HG02852 (cell line): Measurements from ENCODE around the gene BCL3.
"Not testable (repeated sequence)": the region's sequence is repeated elsewhere in the genome, so short reads cannot be mapped to it uniquely, and the experiment has no call there.

Experiments used
- ATAC-seq: cut with Tn5 transposase; IDR thresholded peaks from one replicate; pipeline ENCODE4 v1.9.1; 2021; ENCODE audit warnings: mild to moderate bottlenecking, moderate library complexity; ENCODE audit not compliant: unreplicated experiment

BCL3 gene

GRCh38 chr19:44720396-44720795 lies 28.1 kb upstream of the BCL3 start:
- ATAC-seq: not testable (repeated sequence)

GRCh38 chr19:44720945-44721344 lies 27.6 kb upstream of the BCL3 start:
- no peak for ATAC-seq

DNA sequence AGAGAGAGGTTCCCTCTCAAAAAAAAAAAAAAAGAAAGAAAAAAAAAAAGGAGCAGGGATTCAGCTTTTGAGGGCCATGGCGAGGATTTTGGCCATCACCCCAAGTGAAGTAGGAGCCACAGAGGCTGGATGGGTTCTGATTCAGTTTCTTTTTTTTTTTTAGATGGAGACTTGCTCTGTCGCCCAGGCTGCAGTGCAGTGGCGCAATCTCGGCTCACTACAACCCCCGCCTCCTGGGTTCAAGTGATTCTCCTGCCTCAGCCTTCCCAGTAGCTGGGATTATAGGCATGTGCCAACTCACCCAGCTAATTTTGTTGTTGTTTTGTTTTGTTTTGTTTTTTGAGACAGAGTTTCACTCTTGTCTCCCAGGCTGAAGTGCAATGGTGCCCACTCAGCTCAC lies 27.1 kb upstream of the BCL3 start:
- not testable (repeated sequence) for ATAC-seq

DNA sequence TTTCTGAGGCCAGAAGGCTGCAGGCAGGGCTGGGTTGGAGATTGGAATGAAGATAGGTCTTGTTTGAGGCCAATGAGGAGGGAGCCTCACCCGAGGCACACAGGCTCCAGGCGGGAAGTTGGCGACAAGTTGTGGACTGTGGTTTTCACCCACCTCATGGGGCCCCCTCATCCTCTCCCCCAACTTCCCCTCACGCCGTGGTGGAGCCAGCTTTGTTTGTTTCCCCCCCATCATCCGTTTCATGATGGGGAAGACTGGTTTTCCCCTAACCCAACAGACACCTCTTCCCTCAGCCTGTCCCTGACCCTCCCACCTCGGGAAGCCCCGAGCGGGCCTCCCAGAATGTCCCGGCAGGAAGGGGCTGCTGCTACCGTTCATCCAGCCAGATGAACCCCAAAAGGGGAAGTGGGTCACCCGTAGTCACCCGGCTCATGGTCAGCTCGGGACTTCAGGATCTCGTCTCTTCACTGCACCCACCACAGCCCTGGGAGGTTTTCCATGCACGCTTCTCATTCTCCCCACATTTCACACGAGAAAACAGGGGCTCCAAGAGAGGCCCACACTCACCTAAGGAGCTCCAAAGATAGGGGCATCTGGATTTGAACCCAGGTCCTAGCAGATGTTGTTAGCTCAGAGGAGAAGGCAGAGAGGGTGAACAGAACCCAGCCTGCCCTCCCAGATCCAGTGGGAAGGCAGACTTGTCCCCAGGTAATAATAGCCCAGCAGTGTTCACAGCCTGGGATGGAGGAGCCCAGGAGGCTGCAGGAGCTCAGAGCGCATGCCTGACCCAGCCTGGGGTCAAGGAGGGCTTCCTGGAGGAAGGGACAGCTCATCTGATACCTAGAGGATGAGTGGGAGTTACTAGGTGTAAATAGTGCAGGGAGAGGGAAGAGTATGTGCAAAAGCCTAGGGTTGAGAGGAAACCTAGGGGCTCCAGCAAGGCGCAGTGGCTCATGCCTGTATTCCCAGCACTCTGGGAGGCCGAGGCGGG lies 26.1 kb upstream of the BCL3 start:
- ATAC-seq: no peak

DNA sequence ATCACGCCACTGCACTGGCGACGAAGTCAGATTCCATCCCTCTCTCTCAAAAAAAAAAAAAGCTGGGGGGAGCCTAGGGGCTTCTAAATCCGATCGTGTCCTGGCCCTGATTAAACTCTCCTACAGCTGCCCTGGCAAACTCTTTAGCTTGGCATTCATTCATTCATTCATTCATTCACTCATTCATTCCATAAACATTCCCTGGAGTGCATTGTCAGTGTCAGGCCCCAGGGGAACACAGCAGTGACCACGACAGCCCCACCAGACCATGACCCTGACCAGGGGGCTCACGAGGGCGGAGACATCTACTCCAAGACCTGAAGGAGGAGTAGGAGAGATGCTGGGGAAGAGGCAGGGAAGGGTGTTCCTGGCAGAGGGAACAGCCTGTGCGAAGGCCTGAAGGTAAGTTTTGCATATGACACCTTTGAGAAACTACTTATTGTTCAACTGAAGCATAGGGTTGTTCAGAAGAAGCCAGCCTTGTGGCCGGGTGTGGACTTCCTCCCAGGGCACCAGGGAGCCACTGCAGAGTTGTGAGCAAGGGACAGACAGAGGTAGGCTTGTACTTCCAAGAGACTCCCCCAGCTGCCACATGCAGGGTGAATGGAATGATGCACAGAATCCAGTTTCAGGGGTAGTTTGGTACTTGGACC lies 25.1 kb upstream of the BCL3 start:
- ATAC-seq: no peak

DNA sequence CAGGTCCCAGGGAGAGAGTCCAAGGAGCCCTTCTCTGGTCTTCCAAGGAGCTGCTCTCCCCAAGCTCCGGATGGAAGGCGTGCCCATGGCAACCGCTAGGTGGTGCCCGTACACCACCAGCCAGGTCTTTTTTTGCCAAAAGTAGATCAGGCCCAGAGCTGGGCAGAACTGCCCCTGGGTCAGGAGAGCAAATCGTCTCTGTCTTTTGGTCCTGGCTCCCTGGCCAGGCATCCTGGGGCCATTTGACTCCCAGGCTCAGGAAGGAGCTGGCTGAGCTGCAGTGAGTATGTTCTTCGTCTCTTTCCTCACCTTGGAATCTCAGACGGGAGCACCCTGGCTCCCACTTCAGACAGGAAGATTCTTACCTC lies 24.6 kb upstream of the BCL3 start:
- no peak for ATAC-seq

- no peak for ATAC-seq
Observed at GRCh38 chr19:44725251-44725650, 23.3 kb upstream of the BCL3 start.

DNA sequence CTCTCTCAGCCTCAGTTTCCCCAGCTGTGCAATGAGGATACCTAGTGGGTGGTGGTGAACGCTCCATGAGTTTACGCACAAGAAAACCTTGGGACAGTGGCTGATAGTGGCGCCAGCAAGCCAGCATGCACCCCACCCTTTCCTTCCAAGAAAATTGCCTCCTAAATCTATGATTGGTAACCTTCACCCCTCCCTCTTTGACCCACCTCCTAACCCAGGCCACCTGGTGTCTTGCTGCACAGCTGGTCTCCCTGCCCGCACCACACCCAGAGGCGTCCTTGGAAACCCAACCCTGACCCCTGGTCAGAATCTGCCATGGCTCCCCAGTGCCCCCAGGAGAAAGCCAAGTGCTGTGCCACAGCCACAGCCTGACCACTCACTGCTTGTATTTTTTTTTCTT lies 22.8 kb upstream of the BCL3 start:
- no peak for ATAC-seq

- ATAC-seq: no peak
Observed at GRCh38 chr19:44726465-44726864, 22.0 kb upstream of the BCL3 start.

DNA sequence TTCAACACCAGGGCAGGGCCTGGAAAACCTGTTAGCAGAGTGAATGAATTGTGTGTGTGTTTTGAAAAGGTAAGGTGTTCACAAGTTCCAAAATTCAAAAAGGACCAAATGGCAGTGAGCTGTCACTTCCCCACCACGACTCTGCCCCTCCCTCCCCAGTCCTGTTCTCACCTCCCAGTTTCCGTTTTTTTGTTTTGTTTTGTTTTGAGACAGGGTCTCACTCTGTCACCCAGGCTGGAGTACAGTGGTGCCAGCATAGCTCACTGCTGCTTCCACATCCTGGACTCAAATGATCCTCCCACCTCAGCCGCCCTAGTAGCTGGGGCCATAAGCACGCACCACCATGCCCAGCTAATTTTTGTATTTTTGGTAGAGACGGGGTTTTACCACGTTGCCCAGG lies 20.3 kb upstream of the BCL3 start:
- no peak for ATAC-seq

GRCh38 chr19:44729516-44730033 lies 18.9 kb upstream of the BCL3 start:
- ATAC-seq: no peak

GRCh38 chr19:44731081-44731480 lies 17.4 kb upstream of the BCL3 start:
- no peak for ATAC-seq

- no peak for ATAC-seq
Observed at GRCh38 chr19:44731622-44732021, 16.9 kb upstream of the BCL3 start.

DNA sequence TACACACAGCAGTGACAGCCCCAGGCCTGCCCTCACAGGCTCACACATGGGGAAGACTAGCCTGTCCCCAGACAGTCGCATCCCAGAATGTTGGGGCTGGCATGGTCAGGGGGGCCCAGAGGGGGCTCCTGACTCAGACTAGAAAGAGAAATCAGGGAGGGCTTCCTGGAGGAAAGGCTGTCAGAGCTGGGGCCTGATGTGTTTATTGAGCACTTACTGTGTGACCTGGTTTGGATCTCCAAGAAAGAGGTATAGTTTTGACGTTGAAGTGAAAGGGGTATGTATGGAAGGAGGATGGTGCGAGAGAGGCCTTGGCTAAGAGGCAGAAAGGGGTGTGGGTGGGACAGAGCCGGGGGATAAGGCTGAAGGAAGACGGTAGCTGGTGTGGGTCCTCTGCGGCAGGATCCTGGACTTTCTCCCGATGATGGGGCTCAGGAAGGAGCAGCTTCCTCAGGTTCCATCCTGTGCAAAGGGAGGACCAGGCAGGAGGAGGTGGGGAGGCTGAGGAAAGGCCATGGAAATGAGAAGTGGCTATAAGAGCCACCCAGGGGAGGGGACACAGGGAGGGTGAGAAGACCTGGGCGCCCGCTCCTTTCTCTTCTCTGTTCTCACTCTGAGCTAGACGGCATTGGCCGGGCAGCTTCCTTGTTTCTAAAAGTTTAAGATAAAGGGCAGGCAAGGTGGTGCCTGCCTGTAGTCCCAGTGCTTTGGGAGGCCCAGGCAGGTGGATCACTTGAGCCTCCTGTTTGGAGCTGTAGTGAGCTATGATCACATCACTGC lies 16.1 kb upstream of the BCL3 start:
- no peak for ATAC-seq

GRCh38 chr19:44734357-44734756 lies 14.2 kb upstream of the BCL3 start:
- no peak for ATAC-seq

DNA sequence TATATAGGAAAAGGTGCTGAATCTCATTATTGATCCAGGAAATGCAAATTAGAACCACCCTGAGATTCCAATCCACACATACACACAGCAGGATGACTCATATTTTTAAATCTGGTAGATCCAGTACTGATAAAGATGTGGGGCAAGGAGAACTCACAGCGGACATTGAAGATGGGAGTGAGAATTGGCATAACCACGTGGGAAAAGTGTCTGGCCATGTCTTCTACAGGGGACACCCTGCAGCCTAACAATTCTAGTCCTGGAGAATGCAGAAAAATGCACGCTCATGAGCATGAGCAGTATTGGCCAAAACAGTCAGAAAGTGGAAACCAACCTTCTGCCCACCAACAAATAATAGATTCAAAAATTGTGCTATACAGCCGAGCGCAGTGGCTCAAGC lies 13.5 kb upstream of the BCL3 start:
- no peak for ATAC-seq

DNA sequence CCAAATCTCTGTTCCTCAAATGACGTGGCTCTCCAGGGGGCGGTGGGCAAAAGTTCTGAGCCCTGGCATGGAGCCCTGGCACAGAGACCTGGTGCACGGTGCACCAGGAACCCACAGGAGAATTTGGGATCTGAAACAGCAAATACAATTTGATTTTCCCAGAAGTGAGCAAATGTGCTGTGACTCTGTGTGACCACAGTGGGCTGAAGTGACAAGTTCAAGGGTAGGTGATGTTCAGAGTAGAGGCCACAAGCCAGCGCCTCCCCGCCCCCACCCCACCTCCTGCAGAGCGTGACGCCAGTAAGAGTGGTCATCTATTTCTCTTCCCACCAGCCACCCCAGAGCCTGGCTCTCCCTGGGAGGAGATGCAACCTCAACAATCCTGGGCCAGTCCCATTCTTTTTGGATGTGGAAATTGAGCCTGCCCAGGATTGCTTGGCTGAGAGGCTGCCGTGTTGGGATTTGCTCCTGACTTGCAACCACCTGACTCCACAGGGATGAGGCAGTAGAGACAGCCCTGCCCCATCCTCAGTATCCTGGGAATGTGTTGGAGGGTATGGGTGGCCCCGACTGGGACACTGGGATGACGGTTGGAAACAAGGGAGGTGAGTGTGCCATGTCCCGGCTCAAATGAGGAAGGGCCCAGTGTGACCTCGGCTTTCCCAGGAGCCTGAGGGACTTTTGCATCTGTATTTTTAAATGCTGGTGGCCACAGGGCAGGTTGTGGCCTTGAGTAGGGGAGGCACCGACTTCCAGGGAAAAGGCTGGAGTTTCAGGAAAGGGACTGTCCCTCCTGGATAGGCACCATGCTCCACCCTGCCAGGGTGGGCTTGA lies 11.1 kb upstream of the BCL3 start:
- ATAC-seq: no peak

GRCh38 chr19:44738136-44738535 lies 10.4 kb upstream of the BCL3 start:
- no peak for ATAC-seq

- no peak for ATAC-seq
Observed at GRCh38 chr19:44738603-44739558, 9.6 kb upstream of the BCL3 start.
